ENCODE data around the gene PCCA.
A peak's percentile ranks its signal among the peaks of the same experiment; 100 is the strongest.

The PCCA gene

DNA sequence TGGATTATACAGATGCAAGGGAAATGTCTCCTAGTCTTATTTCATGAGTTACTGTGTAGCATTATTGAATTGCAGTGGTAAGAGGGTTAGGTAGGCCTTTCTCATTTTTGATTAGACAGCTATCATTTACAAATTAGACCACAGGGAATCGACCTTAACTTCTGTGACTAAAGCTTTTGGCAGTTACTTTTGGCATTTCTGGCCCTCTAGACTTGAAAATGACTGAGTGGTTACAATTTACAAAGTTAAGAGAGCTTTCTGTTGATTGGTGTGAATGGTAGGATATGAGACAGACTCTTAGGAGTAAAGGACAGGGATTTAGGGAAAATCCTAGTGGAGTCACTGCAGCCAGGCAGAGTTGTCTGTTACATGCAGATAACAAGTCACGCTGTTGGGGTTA, 413.6 kb downstream of the PCCA start:
- WGBS, 2 experiments (ENCODE audit: insufficient coverage in 2 of 2): 62 to 64% methylated on average over 1 to 2 of the region's 2 CpGs
- Histone ChIP-seq H3K4me1 (ENCODE audit: control insufficient read depth, insufficient read depth, low read length, poor library complexity, severe bottlenecking) (peaks cover 25% of the 10 kb centered on the region), H3K9me3 (ENCODE audit: control insufficient read depth, low read length) (no peaks in the 10 kb centered on the region), H3K4me3 (ENCODE audit: extremely low read depth, insufficient read depth, low read length, poor library complexity, severe bottlenecking) (no peak overlapping the region), H3K36me3 (ENCODE audit: control insufficient read depth, insufficient read depth, low read length) (no peaks in the 10 kb centered on the region), H3K27ac (ENCODE audit: low read depth, low read length, severe bottlenecking) (peak overlapping the region; percentile 1)

DNA sequence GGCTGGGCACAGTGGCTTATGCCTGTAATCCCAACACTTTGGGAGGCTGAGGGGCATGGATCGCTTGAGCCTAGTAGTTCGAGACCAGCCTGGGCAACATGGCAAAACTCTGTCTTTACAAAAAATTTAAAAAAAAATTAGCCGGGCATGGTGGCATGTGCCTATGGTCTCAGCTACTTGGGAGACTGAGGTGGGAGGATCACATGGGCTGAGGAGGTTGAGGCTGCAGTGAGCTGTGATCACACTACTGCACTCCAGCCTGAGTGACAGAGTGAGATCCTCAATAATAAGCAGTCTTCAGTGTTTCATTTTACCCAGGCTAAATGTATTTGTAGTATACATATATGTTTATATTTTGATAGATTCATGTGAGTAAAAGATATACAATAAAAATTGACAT, 414.7 kb downstream of the PCCA start:
- Histone ChIP-seq H3K9me3 (ENCODE audit: control insufficient read depth, low read length) (no peaks in the 10 kb centered on the region), H3K36me3 (ENCODE audit: control insufficient read depth, insufficient read depth, low read length) (no peaks in the 10 kb centered on the region), H3K27ac (ENCODE audit: low read depth, low read length, severe bottlenecking) (no peak overlapping the region), H3K4me1 (ENCODE audit: control insufficient read depth, insufficient read depth, low read length, poor library complexity, severe bottlenecking) (peaks cover 23% of the 10 kb centered on the region), H3K4me3 (ENCODE audit: extremely low read depth, insufficient read depth, low read length, poor library complexity, severe bottlenecking) (no peak overlapping the region)
- 100% methylated on average over 1 of the region's 3 CpGs; no CpG with 5 or more reads in 1 of the 2 experiments for WGBS, 2 experiments (ENCODE audit: insufficient coverage in 2 of 2)

DNA sequence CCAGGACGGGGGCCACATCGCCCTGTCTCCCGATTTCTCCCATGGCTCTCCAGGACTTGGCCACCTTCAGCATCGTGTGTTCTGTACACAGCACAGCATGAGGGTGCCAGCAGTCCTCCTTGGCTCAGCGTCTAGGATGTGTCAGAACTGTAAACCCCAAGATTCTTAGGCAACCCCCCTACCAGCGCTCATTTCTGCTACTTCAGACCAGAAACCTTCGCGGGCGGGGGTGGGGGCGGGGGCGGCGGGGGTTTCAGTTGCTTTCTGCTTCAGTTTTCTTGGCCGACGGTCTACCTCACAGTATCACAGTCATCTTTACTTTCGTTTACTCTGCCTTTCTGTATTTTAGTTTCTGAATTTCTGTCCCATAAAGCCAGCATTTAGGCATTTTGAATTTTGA, 417.3 kb downstream of the PCCA start:
- H3K27ac ChIP-seq (ENCODE audit: low read depth, low read length, severe bottlenecking): no peak overlapping the region
- 79 to 95% methylated on average over 11 to 14 of the region's 15 CpGs for WGBS, 2 experiments (ENCODE audit: insufficient coverage in 2 of 2)
- H3K4me1 ChIP-seq (ENCODE audit: control insufficient read depth, insufficient read depth, low read length, poor library complexity, severe bottlenecking): peaks cover 14% of the 10 kb centered on the region
- H3K9me3 ChIP-seq (ENCODE audit: control insufficient read depth, low read length): no peaks in the 10 kb centered on the region
- H3K36me3 ChIP-seq (ENCODE audit: control insufficient read depth, insufficient read depth, low read length): no peaks in the 10 kb centered on the region
- H3K4me3 ChIP-seq (ENCODE audit: extremely low read depth, insufficient read depth, low read length, poor library complexity, severe bottlenecking): no peak overlapping the region

DNA sequence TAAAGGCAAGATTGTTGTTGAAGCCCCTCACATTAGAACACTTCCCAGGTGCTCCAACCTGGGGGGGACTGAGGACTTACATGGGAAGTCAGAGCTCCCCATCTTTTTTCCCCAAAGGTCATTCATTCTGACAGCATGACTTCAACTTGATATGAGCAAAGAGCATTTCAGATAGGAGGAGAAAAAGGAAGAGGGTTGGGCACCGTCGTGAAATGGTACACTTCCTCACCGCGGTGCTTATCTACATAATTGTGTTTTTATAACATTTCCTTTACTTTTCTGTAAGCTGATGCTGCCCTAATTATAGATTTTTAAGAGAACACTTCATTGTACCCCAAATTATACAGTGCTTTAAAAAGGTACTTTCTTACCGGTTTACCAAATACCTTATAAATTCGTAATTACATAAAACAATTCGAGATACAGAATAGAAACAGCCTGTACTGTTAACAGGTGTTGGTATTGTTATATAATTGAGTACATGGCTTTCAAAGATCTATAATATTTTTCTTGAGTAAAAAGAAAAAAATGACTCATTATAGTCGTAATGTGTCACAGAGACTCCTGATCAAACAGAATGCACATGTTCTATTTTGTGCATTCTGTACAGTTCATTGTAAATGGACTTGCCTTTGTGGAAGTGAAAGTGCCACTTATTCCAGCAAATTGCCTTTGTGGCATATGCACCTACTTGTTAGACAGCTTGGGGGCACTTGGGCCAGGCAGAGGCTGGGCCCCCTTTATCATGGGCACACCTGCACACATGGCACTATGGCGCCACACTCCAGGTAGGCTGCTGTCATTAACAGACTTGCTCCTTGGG, 417.9 kb downstream of the PCCA start:
- Histone ChIP-seq H3K4me1 (ENCODE audit: control insufficient read depth, insufficient read depth, low read length, poor library complexity, severe bottlenecking) (peaks cover 14% of the 10 kb centered on the region), H3K36me3 (ENCODE audit: control insufficient read depth, insufficient read depth, low read length) (no peaks in the 10 kb centered on the region), H3K27ac (ENCODE audit: low read depth, low read length, severe bottlenecking) (no peak overlapping the region), H3K9me3 (ENCODE audit: control insufficient read depth, low read length) (no peaks in the 10 kb centered on the region), H3K4me3 (ENCODE audit: extremely low read depth, insufficient read depth, low read length, poor library complexity, severe bottlenecking) (no peak overlapping the region)
- WGBS, 2 experiments (ENCODE audit: insufficient coverage in 2 of 2): 78 to 92% methylated on average over 1 of the region's 9 CpGs

DNA sequence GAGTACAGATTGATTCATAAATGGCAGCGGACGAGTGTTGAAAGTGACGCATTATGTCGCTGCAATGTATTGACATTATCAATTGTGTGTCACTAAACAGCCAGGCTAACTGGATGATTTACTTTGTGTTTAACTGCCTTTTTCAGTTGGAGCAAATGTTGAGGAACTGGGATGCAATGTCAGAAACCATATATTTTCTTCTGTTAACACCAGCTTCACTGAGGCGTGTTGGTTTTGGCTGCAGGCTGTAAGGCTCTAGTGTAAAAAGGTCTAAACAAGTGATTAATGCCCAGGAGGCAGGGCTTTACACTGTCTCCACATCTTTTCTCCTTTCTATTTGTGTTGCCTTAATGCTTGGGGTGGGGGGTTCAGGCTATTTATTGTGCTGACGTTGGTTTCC, 419.6 kb downstream of the PCCA start:
- WGBS, 2 experiments (ENCODE audit: insufficient coverage in 2 of 2): 92 to 97% methylated on average over 4 of the region's 6 CpGs
- peak overlapping the region; percentile 16 for H3K27ac ChIP-seq (ENCODE audit: low read depth, low read length, severe bottlenecking)
- H3K4me3 ChIP-seq (ENCODE audit: extremely low read depth, insufficient read depth, low read length, poor library complexity, severe bottlenecking): no peak overlapping the region
- peaks cover 4% of the 10 kb centered on the region for H3K9me3 ChIP-seq (ENCODE audit: control insufficient read depth, low read length)
- H3K4me1 ChIP-seq (ENCODE audit: control insufficient read depth, insufficient read depth, low read length, poor library complexity, severe bottlenecking): peaks cover 13% of the 10 kb centered on the region
- H3K36me3 ChIP-seq (ENCODE audit: control insufficient read depth, insufficient read depth, low read length): no peaks in the 10 kb centered on the region

DNA sequence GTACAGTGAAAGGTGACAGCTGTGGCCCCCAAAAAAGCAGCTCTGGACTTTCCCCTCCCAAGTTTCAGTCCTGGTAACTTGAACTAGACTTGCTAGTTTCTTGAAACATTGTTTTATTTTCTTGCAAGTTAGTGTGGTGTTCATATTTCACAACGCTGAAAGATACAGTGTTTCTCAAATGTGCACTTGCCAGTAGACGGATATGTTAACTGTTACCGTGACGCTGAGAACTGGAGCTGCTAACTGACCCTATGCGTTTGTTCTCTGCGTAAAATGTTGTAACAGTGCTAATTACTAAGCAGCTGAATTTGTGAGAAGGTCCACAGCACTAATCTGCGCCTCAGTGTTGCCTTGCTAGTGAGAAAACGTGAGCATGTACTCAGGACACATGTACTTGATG, 420.1 kb downstream of the PCCA start:
- Histone ChIP-seq H3K27ac (ENCODE audit: low read depth, low read length, severe bottlenecking) (no peak overlapping the region), H3K4me1 (ENCODE audit: control insufficient read depth, insufficient read depth, low read length, poor library complexity, severe bottlenecking) (peaks cover 13% of the 10 kb centered on the region), H3K36me3 (ENCODE audit: control insufficient read depth, insufficient read depth, low read length) (no peaks in the 10 kb centered on the region), H3K4me3 (ENCODE audit: extremely low read depth, insufficient read depth, low read length, poor library complexity, severe bottlenecking) (no peak overlapping the region), H3K9me3 (ENCODE audit: control insufficient read depth, low read length) (peaks cover 4% of the 10 kb centered on the region)
- 85 to 88% methylated on average over 8 of the region's 8 CpGs for WGBS, 2 experiments (ENCODE audit: insufficient coverage in 2 of 2)

DNA sequence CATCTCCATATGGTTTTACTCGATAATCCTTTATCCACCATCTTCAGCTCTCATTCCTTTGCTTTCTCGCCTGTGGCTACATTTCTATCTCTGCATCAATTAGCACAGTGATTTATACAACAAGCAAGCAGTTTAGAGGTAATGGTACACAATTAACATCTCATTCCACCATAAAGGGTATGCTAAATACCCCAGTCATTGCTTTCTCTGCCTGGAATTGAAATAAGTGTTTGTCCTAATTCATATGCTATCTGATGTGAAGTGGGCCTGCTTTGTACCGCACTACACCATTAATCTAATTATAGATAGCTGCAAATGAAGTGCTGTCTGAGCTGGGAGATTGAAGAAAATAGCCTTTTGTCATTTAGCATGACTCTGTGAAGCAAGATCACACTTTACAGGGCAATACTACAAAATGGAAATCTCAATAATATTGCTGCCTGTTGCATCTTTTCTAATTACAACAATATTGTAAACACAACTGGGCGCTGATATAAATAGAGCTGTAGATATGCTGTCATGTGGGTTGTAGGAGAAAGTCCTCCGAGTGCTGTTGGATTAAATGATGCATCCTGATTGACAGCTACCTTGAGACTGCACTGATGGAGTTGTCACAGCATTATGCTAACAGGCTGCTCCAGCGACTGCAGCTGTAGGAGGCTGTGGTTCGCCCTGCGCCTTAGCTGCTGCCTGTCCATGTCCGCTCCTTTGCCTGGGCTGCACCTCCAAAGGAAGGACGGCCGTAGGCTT, 421.5 kb downstream of the PCCA start:
- Histone ChIP-seq H3K27ac (ENCODE audit: low read depth, low read length, severe bottlenecking) (no peak overlapping the region), H3K36me3 (ENCODE audit: control insufficient read depth, insufficient read depth, low read length) (no peaks in the 10 kb centered on the region), H3K9me3 (ENCODE audit: control insufficient read depth, low read length) (peaks cover 4% of the 10 kb centered on the region), H3K4me3 (ENCODE audit: extremely low read depth, insufficient read depth, low read length, poor library complexity, severe bottlenecking) (no peak overlapping the region), H3K4me1 (ENCODE audit: control insufficient read depth, insufficient read depth, low read length, poor library complexity, severe bottlenecking) (peaks cover 15% of the 10 kb centered on the region)
- 40 to 44% methylated on average over 8 to 9 of the region's 11 CpGs for WGBS, 2 experiments (ENCODE audit: insufficient coverage in 2 of 2)

DNA sequence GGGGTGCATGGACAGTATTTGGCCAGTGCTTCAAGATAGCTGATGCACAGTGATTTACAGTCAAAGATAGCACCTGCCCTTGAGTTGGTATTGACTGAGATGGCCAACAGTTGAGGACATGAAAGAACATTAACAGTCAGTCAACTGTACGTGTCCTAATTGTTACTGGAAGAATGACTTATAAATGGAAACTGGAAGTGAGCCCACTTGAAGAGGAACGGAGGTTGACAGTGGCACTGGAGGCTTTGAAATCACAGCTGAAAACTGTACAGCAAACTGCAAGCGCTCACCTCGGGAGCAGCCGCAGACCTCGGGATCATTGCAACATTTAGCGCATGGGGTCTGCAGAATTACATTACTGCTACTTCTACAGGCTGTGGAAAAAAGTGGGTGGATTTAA, 422.6 kb downstream of the PCCA start:
- Histone ChIP-seq H3K4me3 (ENCODE audit: extremely low read depth, insufficient read depth, low read length, poor library complexity, severe bottlenecking) (no peak overlapping the region), H3K9me3 (ENCODE audit: control insufficient read depth, low read length) (peaks cover 4% of the 10 kb centered on the region), H3K4me1 (ENCODE audit: control insufficient read depth, insufficient read depth, low read length, poor library complexity, severe bottlenecking) (peaks cover 15% of the 10 kb centered on the region), H3K36me3 (ENCODE audit: control insufficient read depth, insufficient read depth, low read length) (peaks cover 3% of the 10 kb centered on the region), H3K27ac (ENCODE audit: low read depth, low read length, severe bottlenecking) (no peak overlapping the region)
- WGBS, 2 experiments (ENCODE audit: insufficient coverage in 2 of 2): 89 to 93% methylated on average over 4 to 7 of the region's 7 CpGs

DNA sequence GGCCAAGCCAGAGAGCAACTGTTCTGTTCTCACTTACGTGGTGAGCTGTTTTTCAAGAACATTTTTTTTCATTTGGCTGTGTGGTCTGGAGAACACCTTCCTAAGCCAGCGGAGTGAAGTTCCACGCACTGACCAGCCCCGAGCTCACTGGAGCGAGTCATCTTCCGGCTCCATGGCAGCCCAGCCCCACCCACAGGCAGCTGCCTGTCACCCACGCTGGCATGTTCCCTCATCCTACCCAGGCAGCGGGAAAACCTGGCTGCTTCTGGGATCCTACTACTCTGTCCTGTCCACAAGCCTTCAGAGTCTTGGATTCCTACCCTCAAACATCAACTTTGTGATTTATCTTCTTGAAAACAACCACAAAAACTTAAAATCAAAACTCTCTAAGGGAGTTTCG, 423.5 kb downstream of the PCCA start:
- Histone ChIP-seq H3K4me3 (ENCODE audit: extremely low read depth, insufficient read depth, low read length, poor library complexity, severe bottlenecking) (no peak overlapping the region), H3K27ac (ENCODE audit: low read depth, low read length, severe bottlenecking) (no peak overlapping the region), H3K36me3 (ENCODE audit: control insufficient read depth, insufficient read depth, low read length) (peaks cover 3% of the 10 kb centered on the region), H3K4me1 (ENCODE audit: control insufficient read depth, insufficient read depth, low read length, poor library complexity, severe bottlenecking) (peaks cover 15% of the 10 kb centered on the region), H3K9me3 (ENCODE audit: control insufficient read depth, low read length) (peaks cover 4% of the 10 kb centered on the region)
- 89 to 94% methylated on average over 8 to 9 of the region's 9 CpGs for WGBS, 2 experiments (ENCODE audit: insufficient coverage in 2 of 2)

DNA sequence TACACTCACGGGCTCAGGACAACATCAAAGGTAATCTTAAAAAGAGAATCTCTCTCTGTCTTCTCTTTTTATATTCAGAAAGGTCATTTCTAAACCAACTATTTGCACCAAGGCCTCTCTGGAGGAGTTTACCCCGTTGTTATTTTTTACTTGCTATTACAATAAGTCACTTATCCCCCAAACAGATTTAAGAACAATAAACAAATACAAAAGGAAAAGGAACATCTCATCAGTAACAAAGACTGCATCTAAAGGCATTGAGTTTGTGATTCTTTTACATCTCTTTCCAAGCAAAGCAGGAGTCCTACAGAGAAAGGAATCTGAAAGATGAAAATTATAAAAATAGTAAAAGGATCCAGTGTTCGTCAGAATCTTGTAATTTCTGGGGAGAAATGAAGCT, 424.3 kb downstream of the PCCA start:
- H3K36me3 ChIP-seq (ENCODE audit: control insufficient read depth, insufficient read depth, low read length): peaks cover 3% of the 10 kb centered on the region
- peaks cover 4% of the 10 kb centered on the region for H3K9me3 ChIP-seq (ENCODE audit: control insufficient read depth, low read length)
- no peak overlapping the region for H3K27ac ChIP-seq (ENCODE audit: low read depth, low read length, severe bottlenecking)
- no peak overlapping the region for H3K4me3 ChIP-seq (ENCODE audit: extremely low read depth, insufficient read depth, low read length, poor library complexity, severe bottlenecking)
- H3K4me1 ChIP-seq (ENCODE audit: control insufficient read depth, insufficient read depth, low read length, poor library complexity, severe bottlenecking): peaks cover 14% of the 10 kb centered on the region
- 64 to 75% methylated on average over 1 to 3 of the region's 3 CpGs for WGBS, 2 experiments (ENCODE audit: insufficient coverage in 2 of 2)

Measured in mesodermal cell (in vitro differentiated cells).